Ishikawa (cell line): ENCODE data around the gene GGCX.

Experiments used
- CEBPB ChIP-seq: IDR thresholded peaks from 2 replicates; pipeline ENCODE4 v1.6.1; 2012
- CREB1 ChIP-seq: IDR thresholded peaks from 2 replicates; pipeline ENCODE4 v1.6.1; 2012; ENCODE audit warnings: low read depth
- EGR1 ChIP-seq: IDR thresholded peaks from 2 replicates; pipeline ENCODE4 v1.6.1; 2012
- EP300 ChIP-seq: IDR thresholded peaks from 2 replicates; pipeline ENCODE4 v1.6.1; 2012; ENCODE audit warnings: borderline replicate concordance
- FOXM1 ChIP-seq: IDR thresholded peaks from 2 replicates; pipeline ENCODE4 v1.6.1; 2012; ENCODE audit warnings: low read depth, borderline replicate concordance
- MAX ChIP-seq: IDR thresholded peaks from 2 replicates; pipeline ENCODE4 v1.6.1; 2012
- NFIC ChIP-seq: IDR thresholded peaks from 2 replicates; pipeline ENCODE4 v1.6.1; 2012
- RAD21 ChIP-seq: IDR thresholded peaks from 2 replicates; pipeline ENCODE4 v1.6.1; 2012; ENCODE audit warnings: low read depth
- REST ChIP-seq: IDR thresholded peaks from 2 replicates; pipeline ENCODE4 v1.6.1; 2012; ENCODE audit warnings: low read depth, mild to moderate bottlenecking
- TAF1 ChIP-seq: IDR thresholded peaks from 2 replicates; pipeline ENCODE4 v1.6.1; 2012; ENCODE audit warnings: low read depth, mild to moderate bottlenecking
- TCF12 ChIP-seq: IDR thresholded peaks from 2 replicates; pipeline ENCODE4 v1.6.1; 2012; ENCODE audit warnings: low read depth
- TEAD4 ChIP-seq: IDR thresholded peaks from 2 replicates; pipeline ENCODE4 v1.6.1; 2012
- USF1 ChIP-seq: IDR thresholded peaks from 2 replicates; pipeline ENCODE4 v1.6.1; 2012
- YY1 ChIP-seq: IDR thresholded peaks from 2 replicates; pipeline ENCODE4 v1.6.1; 2012; ENCODE audit warnings: low read depth
- ZBTB7A ChIP-seq: IDR thresholded peaks from 2 replicates; pipeline ENCODE4 v1.6.1; 2012; ENCODE audit warnings: low read depth

GGCX gene

GRCh38 chr2:85522090-85522647 lies 39.1 kb downstream of the GGCX start:
- TF ChIP-seq MAX (no peak), TAF1 (no peak), EP300 (no peak), USF1 (no peak), REST (no peak), TEAD4 (no peak)

- TF ChIP-seq YY1 (no peak), FOXM1 (no peak), EGR1 (no peak), TCF12 (no peak), CREB1 (no peak), TAF1 (no peak), RAD21 (no peak), REST (no peak), MAX (no peak), EP300 (no peak), TEAD4 (no peak), USF1 (no peak), ZBTB7A (no peak), CEBPB (no peak), NFIC (no peak)
These were observed 44.5 kb downstream of the GGCX start for GRCh38 chr2:85516653-85517389.

GRCh38 chr2:85514323-85514722 lies 47.0 kb downstream of the GGCX start:
- TF ChIP-seq REST (no peak), FOXM1 (no peak)

- TF ChIP-seq FOXM1 (no peak), TCF12 (no peak), RAD21 (no peak), USF1 (no peak), TEAD4 (no peak), TAF1 (no peak), CEBPB (no peak), YY1 (no peak), REST (no peak)
These were observed 50.1 kb downstream of the GGCX start for GRCh38 chr2:85511008-85511811.
